ENCODE measurements around the gene EPHB1.

GRCh38 chr3:135014566-135014965, 219.5 kb downstream of the EPHB1 start:
- no peak for TF ChIP-seq CTCF (IDR thresholded peaks at IDR 0.05)
- no peak for TF ChIP-seq POLR2A (IDR thresholded peaks at IDR 0.05)
- no peak for TF ChIP-seq EP300 (IDR thresholded peaks at IDR 0.05)
